Loucy (cell line): ENCODE data around the gene LTBP1.

Source experiments
- CTCF ChIP-seq: fragments of 200-600 bp; sonication (generic); conservative IDR thresholded peaks from 2 replicates; pipeline ENCODE4 v1.5.1; 2014; ENCODE audit warnings: mild to moderate bottlenecking, antibody characterized with exemption, low read length
- EZH2phosphoT487 ChIP-seq: fragments of 200-600 bp; IDR thresholded peaks from 2 replicates; pipeline ENCODE4 v1.6.1; 2018; ENCODE audit warnings: antibody characterized with exemption, mild to moderate bottlenecking, moderate library complexity, borderline replicate concordance

GRCh38 chr2:33391529-33392255 lies 444.9 kb downstream of the LTBP1 start:
- TF ChIP-seq CTCF (no peak), EZH2phosphoT487 (no peak)
